Measurements from ENCODE around the gene KIF14.
A peak's percentile ranks its signal among the peaks of the same experiment; 100 is the strongest.
"Not testable (repeated sequence)": the region's sequence is repeated elsewhere in the genome, so short reads cannot be mapped to it uniquely, and the experiment has no call there.

The KIF14 gene

DNA sequence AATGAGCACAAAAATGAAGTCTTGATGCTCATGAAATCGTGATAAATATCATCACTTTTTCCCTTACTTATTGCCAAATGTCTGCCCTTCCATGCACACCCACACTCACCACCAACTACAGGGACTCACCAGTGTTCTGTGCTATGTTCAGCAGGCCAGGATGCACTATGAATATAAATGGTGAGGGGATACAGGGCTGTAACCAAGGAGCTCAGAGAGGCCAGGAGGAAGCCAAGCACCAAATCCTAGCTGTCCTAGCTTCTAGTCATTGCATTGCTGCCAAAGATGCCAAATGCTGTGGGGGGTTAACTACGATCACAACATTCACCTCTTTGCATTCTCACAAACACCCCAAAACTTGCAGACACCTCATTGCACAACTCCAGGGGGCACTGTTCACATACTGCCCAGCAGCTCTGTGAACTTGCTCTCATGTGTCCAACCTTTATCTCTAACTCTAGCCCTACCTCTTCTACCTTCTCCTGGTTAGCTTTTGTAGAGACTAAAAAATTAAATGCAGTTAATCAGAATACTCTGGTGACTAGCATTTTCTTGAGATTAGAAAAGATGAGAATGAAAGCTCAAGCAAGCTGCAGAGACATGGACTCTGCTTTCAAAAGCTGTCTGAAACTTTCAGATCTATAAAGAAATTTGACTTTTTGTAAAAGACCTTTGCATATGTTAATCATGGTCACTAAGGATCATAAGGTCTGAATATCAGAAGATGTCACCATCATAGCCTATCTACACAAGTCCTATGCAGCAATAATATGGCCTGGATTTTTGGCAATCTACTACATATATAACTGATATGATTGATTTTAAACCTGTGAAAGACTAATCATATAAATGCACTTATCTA lies 13.9 kb upstream of the KIF14 start:
- DNase-seq (ENCODE audit: low spot score) (no peak), ATAC-seq (ENCODE audit: low read depth) (no peak)

DNA sequence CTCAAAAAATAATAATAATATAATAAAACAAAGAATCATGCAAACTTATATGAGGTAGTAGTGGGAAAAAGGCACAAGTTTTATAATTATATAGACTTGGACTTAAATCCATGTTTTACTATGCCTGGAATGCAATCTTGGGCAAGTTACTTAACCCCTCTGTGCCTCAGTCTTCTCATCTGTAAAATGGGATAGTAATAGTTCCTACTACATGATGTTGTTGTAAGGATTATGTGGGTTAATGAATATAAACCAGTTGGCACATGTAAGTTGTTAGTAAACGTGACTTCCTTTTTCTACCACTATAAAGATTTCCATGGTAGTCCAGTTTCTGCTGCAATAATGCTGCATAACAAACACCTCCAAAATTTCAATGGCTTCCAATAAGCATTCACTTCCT lies 10.8 kb upstream of the KIF14 start:
- DNase-seq (ENCODE audit: low spot score), result no peak
- H3K4me1 ChIP-seq (ENCODE audit: insufficient read depth, poor library complexity, severe bottlenecking), result no peaks in the 10 kb centered on the region
- no peak overlapping the region for H3K27ac ChIP-seq (ENCODE audit: poor library complexity, severe bottlenecking)
- no peak overlapping the region for H3K4me3 ChIP-seq (ENCODE audit: severe bottlenecking)
- TF ChIP-seq, protein P1, sequence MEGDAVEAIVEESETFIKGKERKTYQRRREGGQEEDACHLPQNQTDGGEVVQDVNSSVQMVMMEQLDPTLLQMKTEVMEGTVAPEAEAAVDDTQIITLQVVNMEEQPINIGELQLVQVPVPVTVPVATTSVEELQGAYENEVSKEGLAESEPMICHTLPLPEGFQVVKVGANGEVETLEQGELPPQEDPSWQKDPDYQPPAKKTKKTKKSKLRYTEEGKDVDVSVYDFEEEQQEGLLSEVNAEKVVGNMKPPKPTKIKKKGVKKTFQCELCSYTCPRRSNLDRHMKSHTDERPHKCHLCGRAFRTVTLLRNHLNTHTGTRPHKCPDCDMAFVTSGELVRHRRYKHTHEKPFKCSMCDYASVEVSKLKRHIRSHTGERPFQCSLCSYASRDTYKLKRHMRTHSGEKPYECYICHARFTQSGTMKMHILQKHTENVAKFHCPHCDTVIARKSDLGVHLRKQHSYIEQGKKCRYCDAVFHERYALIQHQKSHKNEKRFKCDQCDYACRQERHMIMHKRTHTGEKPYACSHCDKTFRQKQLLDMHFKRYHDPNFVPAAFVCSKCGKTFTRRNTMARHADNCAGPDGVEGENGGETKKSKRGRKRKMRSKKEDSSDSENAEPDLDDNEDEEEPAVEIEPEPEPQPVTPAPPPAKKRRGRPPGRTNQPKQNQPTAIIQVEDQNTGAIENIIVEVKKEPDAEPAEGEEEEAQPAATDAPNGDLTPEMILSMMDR (IDR thresholded peaks at IDR 0.05; ENCODE audit: poor library complexity, severe bottlenecking), result no peak
- no peak for ATAC-seq (ENCODE audit: low read depth)
- H3K9me3 ChIP-seq (ENCODE audit: severe bottlenecking), result no peaks in the 10 kb centered on the region
- no peaks in the 10 kb centered on the region for H3K36me3 ChIP-seq (ENCODE audit: low read depth)
- no peaks in the 10 kb centered on the region for H3K27me3 ChIP-seq (ENCODE audit: insufficient read depth, poor library complexity, severe bottlenecking)

More for the DNA sequence above, 13.9 kb upstream of the KIF14 start:
- no peak overlapping the region for H3K4me3 ChIP-seq (ENCODE audit: severe bottlenecking)
- H3K9me3 ChIP-seq (ENCODE audit: severe bottlenecking), result no peaks in the 10 kb centered on the region
- TF ChIP-seq, protein P1 (IDR thresholded peaks at IDR 0.05; ENCODE audit: poor library complexity, severe bottlenecking), result peak; percentile 22
- no peaks in the 10 kb centered on the region for H3K4me1 ChIP-seq (ENCODE audit: insufficient read depth, poor library complexity, severe bottlenecking)
- no peaks in the 10 kb centered on the region for H3K36me3 ChIP-seq (ENCODE audit: low read depth)
- no peaks in the 10 kb centered on the region for H3K27me3 ChIP-seq (ENCODE audit: insufficient read depth, poor library complexity, severe bottlenecking)
- H3K27ac ChIP-seq (ENCODE audit: poor library complexity, severe bottlenecking), result no peak overlapping the region

DNA sequence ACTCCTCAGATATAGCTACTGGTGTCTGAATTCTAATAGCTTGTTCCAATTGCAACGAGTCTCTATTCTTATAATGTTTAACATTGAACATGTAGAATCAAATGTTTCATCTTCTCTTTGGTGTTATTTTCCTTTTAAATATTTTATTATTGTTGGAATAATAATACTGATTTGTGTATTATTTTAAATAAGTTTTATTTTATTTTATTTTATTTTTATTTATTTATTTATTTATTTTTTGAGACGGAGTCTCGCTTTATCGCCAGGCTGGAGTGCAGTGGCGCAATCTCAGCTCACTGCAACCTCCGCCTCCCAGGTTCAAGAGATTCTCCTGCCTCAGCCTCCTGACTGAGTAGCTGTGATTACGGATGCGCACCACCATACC lies 10.0 kb upstream of the KIF14 start:
- H3K27me3 ChIP-seq (ENCODE audit: insufficient read depth, poor library complexity, severe bottlenecking); DNase-seq (ENCODE audit: low spot score); H3K9me3 ChIP-seq (ENCODE audit: severe bottlenecking); H3K4me3 ChIP-seq (ENCODE audit: severe bottlenecking); H3K27ac ChIP-seq (ENCODE audit: poor library complexity, severe bottlenecking); ATAC-seq (ENCODE audit: low read depth); H3K36me3 ChIP-seq (ENCODE audit: low read depth); H3K4me1 ChIP-seq (ENCODE audit: insufficient read depth, poor library complexity, severe bottlenecking): not testable (repeated sequence)

DNA sequence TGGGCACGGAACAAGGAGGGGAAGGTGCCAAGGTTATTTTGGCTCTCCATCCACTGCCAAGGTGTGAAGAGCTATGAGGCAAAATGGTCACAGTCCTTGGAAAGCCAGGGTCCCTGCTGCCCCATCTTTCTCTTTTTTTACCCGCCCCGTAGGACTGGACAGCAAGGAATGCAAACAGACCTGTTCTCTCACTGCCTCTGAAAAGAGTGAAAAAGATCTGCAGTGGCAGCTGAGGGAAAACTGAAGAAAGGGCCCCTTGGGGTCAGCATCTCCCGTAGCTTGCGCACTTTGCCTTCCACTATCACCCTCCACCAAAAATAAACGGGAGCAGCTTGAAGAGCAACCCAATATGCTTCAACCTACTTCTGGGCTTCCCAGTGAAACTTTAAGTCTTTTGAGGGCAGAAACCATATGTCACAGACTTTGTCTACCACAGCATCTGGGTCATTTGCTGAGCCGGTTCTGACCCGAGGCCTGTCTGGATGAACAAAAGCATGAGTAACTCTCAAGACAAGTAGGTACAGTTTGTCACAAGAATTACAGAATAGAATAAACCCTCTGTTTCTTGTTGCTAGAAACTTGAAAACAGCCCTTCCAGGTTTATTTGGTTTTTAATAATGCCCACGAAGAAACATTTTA lies 9.4 kb upstream of the KIF14 start:
- no peaks in the 10 kb centered on the region for H3K27me3 ChIP-seq (ENCODE audit: insufficient read depth, poor library complexity, severe bottlenecking)
- H3K36me3 ChIP-seq (ENCODE audit: low read depth), result no peaks in the 10 kb centered on the region
- ATAC-seq (ENCODE audit: low read depth) (no peak), DNase-seq (ENCODE audit: low spot score) (no peak)
- TF ChIP-seq, protein P1 (IDR thresholded peaks at IDR 0.05; ENCODE audit: poor library complexity, severe bottlenecking), result no peak
- no peaks in the 10 kb centered on the region for H3K9me3 ChIP-seq (ENCODE audit: severe bottlenecking)
- H3K4me3 ChIP-seq (ENCODE audit: severe bottlenecking), result no peak overlapping the region
- H3K27ac ChIP-seq (ENCODE audit: poor library complexity, severe bottlenecking), result no peak overlapping the region
- H3K4me1 ChIP-seq (ENCODE audit: insufficient read depth, poor library complexity, severe bottlenecking), result peaks cover 3% of the 10 kb centered on the region

DNA sequence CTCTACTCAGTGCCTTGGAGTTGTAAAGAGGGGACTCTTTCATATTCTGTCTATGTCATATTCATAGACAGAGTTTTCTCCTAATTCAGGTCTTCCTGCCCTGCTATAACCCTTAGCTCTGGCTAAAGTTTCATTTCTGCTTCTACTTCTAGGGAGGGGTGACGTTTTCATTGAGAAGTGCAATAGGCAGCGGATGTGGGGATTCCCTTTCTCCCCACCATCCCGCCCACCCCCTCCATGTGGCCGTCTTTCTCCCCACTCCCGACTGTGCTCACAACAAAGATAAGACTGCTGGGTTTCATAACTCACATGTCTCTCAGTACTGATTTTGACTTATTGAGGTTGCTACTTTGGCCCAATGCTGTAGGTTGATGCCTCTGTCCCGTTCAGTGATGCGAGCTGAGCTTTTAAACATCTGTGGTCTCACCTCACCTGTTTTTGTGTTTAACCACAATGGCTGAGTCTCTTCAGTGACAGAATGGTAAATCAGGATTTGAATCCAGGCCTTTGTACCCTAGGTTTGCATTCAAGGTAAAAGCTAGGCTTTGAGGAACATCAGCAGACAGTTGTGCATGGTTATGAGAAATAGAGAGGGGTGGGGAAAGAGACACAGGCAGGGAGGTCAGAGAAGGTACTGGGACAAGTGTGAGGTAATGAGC lies 7.8 kb upstream of the KIF14 start:
- Histone ChIP-seq H3K9me3 (ENCODE audit: severe bottlenecking) (no peaks in the 10 kb centered on the region), H3K4me3 (ENCODE audit: severe bottlenecking) (no peak overlapping the region), H3K4me1 (ENCODE audit: insufficient read depth, poor library complexity, severe bottlenecking) (peaks cover 9% of the 10 kb centered on the region), H3K27ac (ENCODE audit: poor library complexity, severe bottlenecking) (no peak overlapping the region), H3K27me3 (ENCODE audit: insufficient read depth, poor library complexity, severe bottlenecking) (no peaks in the 10 kb centered on the region), H3K36me3 (ENCODE audit: low read depth) (no peaks in the 10 kb centered on the region)
- ATAC-seq (ENCODE audit: low read depth) (no peak), DNase-seq (ENCODE audit: low spot score) (no peak)
- TF ChIP-seq, protein P1 (IDR thresholded peaks at IDR 0.05; ENCODE audit: poor library complexity, severe bottlenecking), result no peak
